HepG2 (cell line): Measurements from ENCODE around the gene NOL12. TPM values are rescaled to one million over a fixed set of nuclear protein-coding genes. Genes with fewer than 3 reads are reported as not detected.

Source experiments
- ADNP ChIP-seq: sonication (generic); formaldehyde crosslinking; IDR thresholded peaks from 2 replicates; pipeline ENCODE4 v1.4.0; 2020; ENCODE audit warnings: missing genetic modification reagents
- CREB1 ChIP-seq, 2 experiments: fragments of 450-650 bp in 1 of 2; IDR thresholded peaks; 2 replicates each; pipeline ENCODE4 v1.6.1; 2016 to 2017; ENCODE audit warnings: control low read depth in 1 of 2, mild to moderate bottlenecking in 1 of 2, missing compliant biosample characterization in 1 of 2, missing genetic modification characterization in 1 of 2
- DMAP1 ChIP-seq: IDR thresholded peaks from 2 replicates; pipeline ENCODE4 v1.6.1; 2016
- ELF3 ChIP-seq: IDR thresholded peaks from 2 replicates; pipeline ENCODE4 v1.6.1; 2016; ENCODE audit warnings: missing genetic modification reagents, missing compliant biosample characterization
- ETS1 ChIP-seq: sonication (generic); formaldehyde crosslinking; IDR thresholded peaks from 2 replicates; pipeline ENCODE4 v1.4.0; 2020; ENCODE audit warnings: missing genetic modification reagents
- ETV5 ChIP-seq: IDR thresholded peaks from 2 replicates; pipeline ENCODE4 v1.6.1; 2018; ENCODE audit warnings: missing biosample characterization, missing genetic modification reagents, inconsistent platforms, borderline replicate concordance
- KAT7 ChIP-seq: IDR thresholded peaks from 2 replicates; pipeline ENCODE4 v1.6.1; 2018; ENCODE audit warnings: borderline replicate concordance, missing compliant biosample characterization
- MAF1 ChIP-seq: sonication (generic); formaldehyde crosslinking; IDR thresholded peaks from 2 replicates; pipeline ENCODE4 v1.5.0; 2020; ENCODE audit warnings: missing genetic modification reagents, borderline replicate concordance
- MYPOP ChIP-seq: sonication (generic); formaldehyde crosslinking; IDR thresholded peaks from 2 replicates; pipeline ENCODE4 v1.8.1; 2023; ENCODE audit warnings: mild to moderate bottlenecking, moderate library complexity, missing genetic modification reagents
- NFATC3 ChIP-seq: sonication (generic); formaldehyde crosslinking; IDR thresholded peaks from 2 replicates; pipeline ENCODE4 v1.5.1; 2020; ENCODE audit warnings: mild to moderate bottlenecking, missing genetic modification reagents
- NR2F1 ChIP-seq, 2 experiments: fragments of 450-650 bp in 1 of 2; formaldehyde crosslinking in 1 of 2; IDR thresholded peaks; 2 replicates each; pipeline versions ENCODE4 v1.5.0 to v1.6.1; 2016 to 2020; ENCODE audit warnings: mild to moderate bottlenecking in 1 of 2, missing compliant biosample characterization in 1 of 2, missing genetic modification reagents in 1 of 2, moderate library complexity in 1 of 2
- PHF8 ChIP-seq: sonication (generic); formaldehyde crosslinking; IDR thresholded peaks from 2 replicates; pipeline ENCODE4 v1.5.0; 2020; ENCODE audit warnings: missing genetic modification reagents
- PRMT3 ChIP-seq: sonication (generic); formaldehyde crosslinking; IDR thresholded peaks from 2 replicates; pipeline ENCODE4 v1.8.1; 2022; ENCODE audit warnings: low read depth, mild to moderate bottlenecking, moderate library complexity, missing genetic modification reagents, borderline replicate concordance
- SAFB2 ChIP-seq: sonication (generic); formaldehyde crosslinking; IDR thresholded peaks from 2 replicates; pipeline ENCODE4 v1.5.1; 2020; ENCODE audit warnings: missing genetic modification reagents, low read depth, mild to moderate bottlenecking, borderline replicate concordance
- SALL2 ChIP-seq: sonication (generic); formaldehyde crosslinking; IDR thresholded peaks from 2 replicates; pipeline ENCODE4 v1.8.1; 2023; ENCODE audit warnings: mild to moderate bottlenecking, missing genetic modification reagents, inconsistent platforms
- SCMH1 ChIP-seq: sonication (generic); formaldehyde crosslinking; IDR thresholded peaks from 2 replicates; pipeline ENCODE4 v1.9.0; 2021; ENCODE audit warnings: missing genetic modification reagents, mild to moderate bottlenecking, borderline replicate concordance
- SMC3 ChIP-seq: IDR thresholded peaks from 2 replicates; pipeline ENCODE4 v1.6.1; 2011; ENCODE audit warnings: low read length, improper control_type of control experiment
- ZFX ChIP-seq: sonication (generic); formaldehyde crosslinking; IDR thresholded peaks from 2 replicates; pipeline ENCODE4 v1.4.0; 2020; ENCODE audit warnings: mild to moderate bottlenecking, low read depth, missing genetic modification reagents, moderate library complexity
- ZNF124 ChIP-seq: sonication (generic); formaldehyde crosslinking; IDR thresholded peaks from 2 replicates; pipeline ENCODE4 v1.4.0; 2020; ENCODE audit warnings: missing genetic modification reagents
- ZNF282 ChIP-seq: fragments of 450-650 bp; IDR thresholded peaks from 2 replicates; pipeline ENCODE4 v1.6.1; 2018; ENCODE audit not compliant: partially characterized antibody
- ZNF605 ChIP-seq: sonication (generic); formaldehyde crosslinking; IDR thresholded peaks from 2 replicates; pipeline ENCODE4 v1.8.0; 2022; ENCODE audit warnings: mild to moderate bottlenecking, missing genetic modification reagents
- polyA plus RNA-seq, 8 experiments: library from polyadenylated mRNA; depleted of rRNA in 3 of 8; stranded (reverse) in 7 of 8; unstranded in 1 of 8; fragments of >200 nt; fragmentation: Illumina TruSeq in 4 of 8; extraction: Trizol in 4 of 8; gene quantifications; 2 replicates each; pipeline versions ENCODE4 v1.2.1 to v1.2.3, GENCODE V29; 2011 to 2016; ENCODE audit warnings: low read depth in 4 of 8, missing spikeins in 1 of 8, mixed read lengths in 1 of 8; ENCODE audit not compliant: insufficient read depth in 1 of 8
- total RNA-seq, 5 experiments: library from RNA; depleted of rRNA; stranded (reverse); fragments of >200 nt; fragmentation: Illumina TruSeq; extraction: Trizol; gene quantifications; 2 replicates each; pipeline ENCODE4 v1.2.3, GENCODE V29; 2016; ENCODE audit warnings: low read depth in 1 of 5
- TF ChIP-seq, protein P1 (sequence below): sonication (generic); formaldehyde crosslinking; IDR thresholded peaks from 2 replicates; pipeline ENCODE4 v1.5.0; 2020; ENCODE audit warnings: mild to moderate bottlenecking, missing genetic modification reagents, moderate library complexity

NOL12 gene
- total and polyA plus RNA-seq, 2 of the 13 experiments (the other 11 are each of a cell fraction or from before 2014, with no cell fraction given), result 14.3 to 31.4 TPM

GRCh38 chr22:37686002-37686982 is at the start of gene NOL12 (continued):
- TF ChIP-seq ZNF282, result no peak
- TF ChIP-seq ZFX (CRISPR knock-in tag), result peak; percentile 98
- TF ChIP-seq PHF8 (CRISPR knock-in tag), result peak; percentile 94
- TF ChIP-seq CREB1 (IDR thresholded peaks at IDR 0.05), result peak; percentile 64; the same call in 1 of the 2 replicates
- TF ChIP-seq CREB1 (CRISPR knock-in tag; IDR thresholded peaks at IDR 0.05), result peak; percentile 82
- peak; percentile 46; the same call in 1 of the 2 replicates for TF ChIP-seq KAT7 (CRISPR knock-in tag)
- TF ChIP-seq SALL2 (CRISPR knock-in tag), result peak; percentile 90
- peak; percentile 93 for TF ChIP-seq DMAP1
- TF ChIP-seq PRMT3, result no peak
- TF ChIP-seq SCMH1 (CRISPR knock-in tag), result no peak
- 0 out of 4 replicates have a peak, but pooled peaks of 1 of the 2 experiments have one; percentile 15 for TF ChIP-seq NR2F1 (CRISPR knock-in tag; IDR thresholded peaks at IDR 0.05)
- peak; percentile 23; the same call in 1 of the 2 replicates for TF ChIP-seq MYPOP
- no peak for TF ChIP-seq SMC3
- TF ChIP-seq ETV5 (CRISPR knock-in tag), result peak; percentile 81
- no peak for TF ChIP-seq MAF1 (CRISPR knock-in tag)
- no peak for TF ChIP-seq ADNP (CRISPR knock-in tag)
- TF ChIP-seq SAFB2 (CRISPR knock-in tag), result peak; percentile 58; the same call in 1 of the 2 replicates
- TF ChIP-seq, protein P1, sequence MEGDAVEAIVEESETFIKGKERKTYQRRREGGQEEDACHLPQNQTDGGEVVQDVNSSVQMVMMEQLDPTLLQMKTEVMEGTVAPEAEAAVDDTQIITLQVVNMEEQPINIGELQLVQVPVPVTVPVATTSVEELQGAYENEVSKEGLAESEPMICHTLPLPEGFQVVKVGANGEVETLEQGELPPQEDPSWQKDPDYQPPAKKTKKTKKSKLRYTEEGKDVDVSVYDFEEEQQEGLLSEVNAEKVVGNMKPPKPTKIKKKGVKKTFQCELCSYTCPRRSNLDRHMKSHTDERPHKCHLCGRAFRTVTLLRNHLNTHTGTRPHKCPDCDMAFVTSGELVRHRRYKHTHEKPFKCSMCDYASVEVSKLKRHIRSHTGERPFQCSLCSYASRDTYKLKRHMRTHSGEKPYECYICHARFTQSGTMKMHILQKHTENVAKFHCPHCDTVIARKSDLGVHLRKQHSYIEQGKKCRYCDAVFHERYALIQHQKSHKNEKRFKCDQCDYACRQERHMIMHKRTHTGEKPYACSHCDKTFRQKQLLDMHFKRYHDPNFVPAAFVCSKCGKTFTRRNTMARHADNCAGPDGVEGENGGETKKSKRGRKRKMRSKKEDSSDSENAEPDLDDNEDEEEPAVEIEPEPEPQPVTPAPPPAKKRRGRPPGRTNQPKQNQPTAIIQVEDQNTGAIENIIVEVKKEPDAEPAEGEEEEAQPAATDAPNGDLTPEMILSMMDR (CRISPR knock-in tag), result no peak
- TF ChIP-seq NFATC3, result peak; percentile 84; the same call in 1 of the 2 replicates
- TF ChIP-seq ELF3 (CRISPR knock-in tag), result peak; percentile 68
- peak; percentile 91 for TF ChIP-seq ZNF124 (CRISPR knock-in tag)
- TF ChIP-seq ZNF605 (CRISPR knock-in tag), result peak; percentile 66; the same call in 1 of the 2 replicates
- TF ChIP-seq ETS1 (CRISPR knock-in tag), result no peak
